Measurements from ENCODE around the gene CCDC40.

The CCDC40 gene

DNA sequence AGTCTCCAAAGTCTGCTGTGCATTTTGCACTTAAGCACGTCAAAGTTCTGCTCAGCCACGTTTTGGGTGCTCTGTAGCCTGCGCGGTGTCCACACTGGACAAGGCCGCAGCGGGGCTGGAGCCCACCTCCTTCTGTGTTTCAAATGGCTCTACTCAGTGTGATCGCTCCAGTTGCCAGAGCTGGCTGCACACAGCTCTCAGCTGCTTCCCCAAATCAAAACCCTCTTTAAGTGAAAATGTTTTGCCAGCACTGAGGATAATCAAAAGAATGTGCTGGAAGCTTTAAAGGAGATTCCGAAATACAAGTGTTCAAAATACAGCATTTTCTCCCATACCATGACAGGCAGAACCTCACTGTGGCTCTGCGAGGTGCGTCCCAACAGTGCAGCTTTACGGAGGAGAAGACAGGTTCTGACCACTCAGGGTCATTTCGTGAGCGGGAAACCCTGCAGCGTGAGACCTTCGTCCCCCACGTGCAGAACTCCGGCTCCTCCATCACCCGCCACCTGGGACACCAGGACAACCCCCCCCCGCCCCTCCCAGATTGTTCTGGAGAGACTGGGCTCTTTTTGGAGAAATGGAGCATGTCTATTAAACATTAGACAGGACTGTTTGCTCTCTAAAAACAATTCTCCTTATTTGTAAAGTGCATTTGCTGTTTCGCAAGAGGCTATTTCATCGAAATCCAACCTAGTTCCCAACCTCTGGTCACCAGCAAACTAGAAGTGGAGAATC is 17.4 kb upstream of the CCDC40 start:
- DNase-seq: no peak

DNA sequence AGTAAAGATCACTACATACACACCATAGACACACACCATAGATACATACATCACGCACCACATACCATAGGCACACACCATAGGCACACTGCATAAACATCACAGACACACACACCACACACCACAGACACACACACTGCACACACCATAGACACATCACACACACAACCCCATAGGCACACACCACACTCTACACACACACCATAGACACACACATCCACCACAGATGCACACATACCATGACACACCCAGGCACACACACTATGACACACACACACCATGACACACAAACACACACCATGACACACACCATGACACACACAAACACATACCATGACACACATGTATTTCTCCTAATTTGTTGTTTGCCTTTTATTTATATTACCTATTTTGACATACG is 14.8 kb upstream of the CCDC40 start:
- no peak for DNase-seq

DNA sequence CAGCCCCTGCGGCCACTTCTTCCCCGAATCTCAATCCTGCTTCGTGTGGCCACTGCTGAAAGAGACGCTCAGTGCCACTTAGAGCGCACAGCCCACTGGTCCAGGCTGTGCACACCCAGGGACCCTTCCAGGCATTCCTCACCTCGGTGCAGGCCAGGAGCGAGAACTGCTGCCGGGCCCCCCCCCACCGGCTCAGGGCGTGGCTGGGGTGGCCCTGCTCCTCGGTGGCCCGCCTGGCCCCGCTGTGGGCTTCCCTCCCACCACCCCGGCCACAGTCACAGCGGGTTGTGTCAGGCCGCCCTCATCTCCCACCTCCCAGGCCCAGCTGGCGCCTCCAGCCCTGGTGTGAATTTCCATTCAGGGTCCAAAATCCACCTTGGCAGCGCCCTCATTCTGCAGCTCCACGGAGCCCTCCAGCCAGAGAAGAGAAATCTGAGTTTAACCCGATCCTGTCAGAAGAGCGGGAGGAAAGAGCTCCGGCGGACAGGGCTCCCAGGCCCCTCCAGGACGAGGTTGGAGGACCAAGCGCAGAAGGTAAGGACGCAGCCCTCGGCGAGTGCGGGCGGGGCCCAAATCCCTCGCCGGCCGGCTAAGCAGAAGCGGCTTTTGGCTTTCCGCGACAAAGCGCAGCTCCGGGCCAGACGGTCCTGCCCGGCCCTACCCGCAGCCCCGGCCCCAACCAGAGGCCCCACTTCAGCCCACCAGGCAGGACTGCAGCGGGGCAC is 12.8 kb upstream of the CCDC40 start:
- DNase-seq: no peak

DNA sequence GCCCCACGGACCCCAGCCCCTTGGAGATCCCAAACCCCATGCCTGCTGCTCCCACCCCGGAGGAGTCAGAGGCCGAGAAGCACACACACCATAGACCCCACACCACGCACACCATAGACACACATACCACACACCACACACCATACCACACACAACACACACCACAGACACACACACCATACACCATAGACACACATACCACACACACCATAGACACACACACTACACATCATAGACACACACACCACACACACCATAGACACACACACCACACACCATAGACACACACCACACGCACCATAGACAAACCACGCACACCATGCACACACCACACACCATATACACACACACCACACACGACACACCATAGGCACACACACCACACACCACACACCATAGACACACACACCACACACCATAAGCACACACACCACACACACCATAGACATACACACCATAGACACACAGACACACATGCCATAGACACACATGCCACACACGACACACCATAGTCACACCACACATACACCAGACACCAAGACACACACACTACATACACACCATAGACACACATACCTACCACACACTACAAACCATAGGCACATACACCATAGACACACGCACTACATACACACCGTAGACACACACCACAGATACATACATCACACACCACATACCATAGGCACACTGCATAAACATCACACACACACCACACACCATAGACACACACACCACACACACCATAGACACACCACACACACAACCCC is 12.1 kb upstream of the CCDC40 start:
- DNase-seq: no peak

DNA sequence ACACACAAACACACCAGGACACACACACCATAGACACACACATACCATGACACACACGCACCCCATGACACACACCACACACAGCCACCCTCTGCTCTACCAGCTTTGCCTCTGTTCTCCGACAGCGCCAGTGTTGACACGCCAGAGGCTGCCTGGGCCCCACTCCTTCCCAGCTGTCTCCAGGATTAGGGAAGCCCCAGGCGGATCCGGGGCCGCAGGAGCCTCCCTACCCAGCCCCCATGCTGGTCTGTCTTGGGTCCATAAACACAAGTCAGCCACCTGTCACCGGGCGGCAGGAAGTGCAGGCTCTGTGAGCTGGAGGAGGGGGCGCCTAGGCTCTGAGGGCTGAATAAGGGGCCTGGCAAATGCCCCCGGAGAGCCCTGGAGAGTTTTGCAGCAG is 11.3 kb upstream of the CCDC40 start:
- DNase-seq: no peak

DNA sequence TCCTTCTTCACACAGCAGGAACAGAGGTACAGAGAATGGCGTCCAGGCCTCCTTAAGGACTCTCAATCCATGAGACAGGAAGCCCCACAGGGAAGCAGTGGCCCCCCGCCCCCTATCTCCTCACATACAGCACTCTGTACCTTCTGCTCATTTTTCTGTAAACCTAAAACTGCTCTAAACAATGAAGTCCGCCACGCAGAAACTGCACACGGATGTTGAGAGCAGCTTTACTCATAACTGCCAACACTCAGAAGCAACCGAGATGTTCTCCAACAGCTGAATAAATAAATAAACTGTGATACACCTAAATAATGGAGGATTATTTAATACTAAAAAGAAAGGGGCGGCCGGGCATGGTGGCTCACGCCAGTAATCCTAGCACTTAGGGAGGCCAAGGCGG is 10.6 kb upstream of the CCDC40 start:
- DNase-seq: no peak

DNA sequence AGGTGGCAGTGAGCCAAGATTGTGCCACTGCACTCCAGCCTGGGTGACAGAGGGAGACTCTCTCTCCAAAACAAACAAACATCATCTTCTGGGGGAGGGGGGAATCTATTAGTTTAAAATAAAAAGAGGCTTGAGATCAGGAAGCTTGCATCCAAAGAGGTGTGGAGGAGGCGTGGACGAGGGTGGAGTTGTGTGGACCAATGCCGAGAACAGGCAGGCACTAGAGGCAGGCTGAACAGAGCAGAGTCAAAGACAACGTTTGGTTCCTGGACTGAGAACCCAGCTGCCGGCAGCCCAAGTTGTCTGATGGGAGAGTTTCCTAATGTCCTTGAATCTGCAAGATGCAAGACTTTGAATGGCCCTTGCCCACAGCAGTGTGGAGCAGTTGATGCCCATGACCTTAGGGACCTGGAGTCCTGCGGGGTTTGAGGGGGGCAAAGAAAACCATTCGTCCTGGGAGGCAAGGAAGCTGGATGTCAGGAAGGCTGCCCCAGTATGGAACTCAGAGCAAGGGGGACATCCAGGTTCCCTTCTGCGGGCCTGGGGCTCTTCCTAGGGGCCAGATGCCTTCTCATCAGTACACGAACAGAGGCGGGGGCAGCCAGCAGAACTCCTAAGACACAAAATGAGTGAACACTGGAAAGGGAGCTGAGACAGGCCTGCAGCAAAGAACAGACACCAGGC is 9.9 kb upstream of the CCDC40 start:
- DNase-seq: no peak

DNA sequence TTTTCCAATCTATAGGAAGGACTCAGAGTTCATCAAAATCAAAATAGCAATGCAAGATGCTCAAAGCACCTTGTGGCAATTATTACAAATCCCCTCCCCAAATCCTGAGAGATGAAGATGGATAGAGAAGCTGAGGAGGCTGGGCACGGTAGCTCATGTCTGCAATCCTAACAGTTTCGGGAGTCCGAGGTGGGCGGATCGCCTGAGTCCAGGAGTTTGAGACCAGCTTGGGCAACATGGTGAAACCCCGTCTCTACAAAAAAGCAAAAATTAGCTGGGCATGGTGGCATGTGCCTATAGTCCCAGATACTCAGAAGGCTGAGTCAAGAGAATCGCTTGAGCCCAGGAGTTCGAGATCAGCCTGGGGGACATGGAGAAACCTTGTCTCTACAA is 9.4 kb upstream of the CCDC40 start:
- no peak for DNase-seq

DNA sequence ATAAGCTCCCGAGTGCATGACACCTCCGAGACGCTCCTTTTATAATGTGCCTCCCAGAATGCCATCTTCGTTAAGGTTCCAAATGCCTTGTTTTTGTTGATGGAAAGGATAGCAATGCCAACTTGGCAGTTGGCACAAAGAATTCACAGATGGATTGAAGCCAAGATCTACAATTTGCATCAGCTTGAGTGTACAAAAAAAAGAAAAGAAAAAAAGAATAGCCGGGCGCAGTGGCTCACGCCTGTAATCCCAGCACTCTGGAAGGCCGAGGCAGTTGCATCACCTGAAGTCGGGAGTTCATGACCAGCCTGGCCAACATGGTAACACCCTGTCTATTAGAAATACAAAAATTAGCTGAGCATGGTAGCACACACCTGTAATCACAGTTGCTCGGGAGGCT is 8.4 kb upstream of the CCDC40 start:
- DNase-seq: no peak

DNA sequence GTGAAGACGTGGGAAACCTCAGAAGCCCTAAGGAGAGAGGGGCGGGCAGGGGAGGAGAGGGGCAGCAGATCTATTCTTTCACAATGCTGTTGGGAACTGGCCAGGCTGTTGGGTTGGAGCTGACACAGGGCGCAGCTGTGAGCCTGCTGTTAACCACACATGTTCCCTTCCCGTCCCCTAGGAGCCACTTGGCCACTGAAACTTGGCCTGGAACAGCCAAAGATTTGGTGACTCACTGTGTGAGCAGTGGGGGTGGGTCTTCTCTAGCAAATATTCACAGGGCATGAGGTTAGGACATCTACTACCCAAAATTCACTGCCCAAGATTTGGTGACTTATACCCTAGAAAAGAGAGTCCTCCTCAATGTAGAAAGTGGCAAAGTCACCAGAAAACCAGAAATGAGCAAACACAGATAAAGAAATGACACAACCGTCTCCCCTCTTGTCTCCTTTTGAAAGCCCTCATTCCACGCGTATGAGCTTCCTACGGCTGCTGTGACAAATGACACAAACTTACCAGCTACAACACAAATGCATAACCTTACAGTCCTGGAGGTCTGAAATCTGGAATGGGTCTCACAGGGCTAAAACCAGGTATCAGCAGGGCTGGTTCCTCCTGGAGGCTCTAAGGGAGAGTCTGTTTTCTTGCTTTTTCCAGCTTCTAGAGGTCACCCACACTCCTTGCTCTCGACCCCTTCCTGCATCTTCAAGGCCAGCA is 7.0 kb upstream of the CCDC40 start:
- no peak for DNase-seq

DNA sequence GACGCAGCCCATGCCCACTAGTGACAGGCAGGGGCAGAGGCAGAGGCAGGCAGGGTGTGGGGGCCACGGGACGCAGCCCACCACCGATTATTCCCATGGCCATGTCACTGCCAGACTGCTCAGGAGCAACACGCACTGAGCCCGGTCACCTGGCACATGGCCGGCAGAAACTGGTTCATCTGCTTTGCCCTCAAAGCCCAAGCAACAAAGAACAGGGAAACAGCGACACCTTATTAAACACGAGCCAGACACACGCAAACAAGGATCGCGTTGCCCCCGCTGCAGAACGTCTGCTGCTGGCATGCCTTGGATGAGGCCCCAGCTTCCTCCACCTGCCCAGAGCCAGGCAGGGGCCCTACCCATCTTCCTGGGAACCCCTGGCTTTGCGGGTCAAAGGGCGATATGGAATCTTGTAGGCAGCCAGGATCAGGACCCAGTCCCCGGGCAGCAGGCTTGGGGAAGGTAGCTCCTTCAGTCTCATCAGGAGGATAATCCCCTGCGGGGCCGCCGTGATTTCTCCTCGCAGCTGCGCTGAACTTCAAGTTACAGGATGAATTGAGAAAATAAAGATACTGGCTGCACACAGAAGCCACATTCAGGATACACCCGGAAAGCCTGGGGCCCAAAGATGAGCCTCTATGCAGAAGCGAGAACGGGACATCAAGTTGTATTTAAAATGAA is 5.6 kb upstream of the CCDC40 start:
- no peak for DNase-seq

DNA sequence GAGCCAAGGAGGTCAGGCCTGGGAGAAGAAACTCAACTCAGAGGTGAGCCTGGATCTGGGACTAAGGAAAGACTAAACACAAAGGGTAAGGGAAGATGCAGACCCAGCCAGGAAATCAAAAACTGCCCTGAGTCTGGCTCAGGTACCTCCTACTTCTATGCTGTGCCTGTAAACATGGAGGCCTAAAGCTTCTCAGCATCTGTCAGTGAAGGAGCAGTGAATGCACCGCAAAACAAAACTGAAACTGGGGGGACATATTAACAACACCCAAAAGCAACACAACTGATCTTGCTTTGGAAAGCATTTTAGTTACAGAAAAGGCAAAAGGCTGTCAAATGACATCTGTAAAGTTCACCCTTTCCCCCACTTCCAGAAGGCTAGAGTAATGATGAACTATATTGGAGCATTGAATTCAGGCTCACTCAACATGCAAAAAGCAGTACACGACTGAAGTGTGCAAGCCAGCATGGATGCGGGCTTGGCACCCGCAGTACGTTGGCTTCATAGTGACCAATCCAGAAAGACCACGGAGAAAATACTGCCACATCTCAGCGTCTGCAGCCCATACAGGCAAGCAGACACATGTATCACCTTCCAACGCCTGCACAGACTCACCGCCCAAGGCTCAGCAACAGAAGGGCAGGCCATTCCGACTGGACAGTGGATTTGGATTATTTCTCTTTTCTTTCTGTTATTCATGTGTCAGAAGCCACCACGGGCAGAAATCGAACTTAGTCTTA is 4.6 kb upstream of the CCDC40 start:
- no peak for DNase-seq

DNA sequence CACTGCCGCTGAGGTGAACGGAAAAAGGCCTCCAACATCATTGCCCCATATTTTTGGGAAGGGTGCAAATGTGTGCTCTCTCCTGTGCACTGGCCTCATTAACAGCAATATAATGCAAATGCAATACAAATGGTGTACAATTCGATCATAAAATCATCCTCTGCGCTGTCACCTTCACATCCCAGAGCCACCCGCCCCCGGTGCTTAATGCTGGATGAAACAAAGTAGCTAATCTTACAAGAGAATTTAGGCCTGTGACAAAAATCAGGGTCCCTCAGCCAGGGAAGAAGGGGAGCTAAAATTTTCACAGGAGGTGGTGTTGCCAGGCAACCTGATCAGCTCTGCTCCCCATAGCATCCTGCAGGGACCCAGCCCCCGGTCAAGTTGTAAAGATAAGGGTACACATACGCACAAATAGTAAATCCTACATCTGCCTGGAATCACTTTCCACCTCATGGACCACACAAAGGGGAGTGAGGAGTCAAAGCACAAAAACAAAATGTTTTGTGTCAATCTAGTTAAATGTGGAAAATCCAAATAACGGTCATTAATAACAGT is 3.7 kb upstream of the CCDC40 start:
- DNase-seq: no peak

DNA sequence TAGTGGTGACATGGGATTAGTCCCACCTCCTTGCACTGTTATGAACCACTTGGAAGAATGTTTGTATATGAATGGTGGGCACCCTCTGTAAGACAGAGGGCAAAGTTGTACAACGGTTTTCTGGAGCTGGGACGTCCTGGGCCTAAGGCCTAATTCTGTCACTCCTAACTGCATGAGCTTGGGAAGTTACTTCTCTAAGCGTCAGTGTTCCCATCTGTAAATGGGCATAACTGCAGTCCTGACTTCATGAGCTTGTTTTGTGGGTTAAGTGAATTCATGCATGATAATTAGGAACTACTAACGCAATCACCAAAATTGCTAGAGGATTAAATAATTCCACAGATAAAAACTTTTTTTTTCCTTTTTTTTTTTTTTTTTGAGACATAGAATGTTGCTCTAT is 2.6 kb upstream of the CCDC40 start:
- DNase-seq: no peak

DNA sequence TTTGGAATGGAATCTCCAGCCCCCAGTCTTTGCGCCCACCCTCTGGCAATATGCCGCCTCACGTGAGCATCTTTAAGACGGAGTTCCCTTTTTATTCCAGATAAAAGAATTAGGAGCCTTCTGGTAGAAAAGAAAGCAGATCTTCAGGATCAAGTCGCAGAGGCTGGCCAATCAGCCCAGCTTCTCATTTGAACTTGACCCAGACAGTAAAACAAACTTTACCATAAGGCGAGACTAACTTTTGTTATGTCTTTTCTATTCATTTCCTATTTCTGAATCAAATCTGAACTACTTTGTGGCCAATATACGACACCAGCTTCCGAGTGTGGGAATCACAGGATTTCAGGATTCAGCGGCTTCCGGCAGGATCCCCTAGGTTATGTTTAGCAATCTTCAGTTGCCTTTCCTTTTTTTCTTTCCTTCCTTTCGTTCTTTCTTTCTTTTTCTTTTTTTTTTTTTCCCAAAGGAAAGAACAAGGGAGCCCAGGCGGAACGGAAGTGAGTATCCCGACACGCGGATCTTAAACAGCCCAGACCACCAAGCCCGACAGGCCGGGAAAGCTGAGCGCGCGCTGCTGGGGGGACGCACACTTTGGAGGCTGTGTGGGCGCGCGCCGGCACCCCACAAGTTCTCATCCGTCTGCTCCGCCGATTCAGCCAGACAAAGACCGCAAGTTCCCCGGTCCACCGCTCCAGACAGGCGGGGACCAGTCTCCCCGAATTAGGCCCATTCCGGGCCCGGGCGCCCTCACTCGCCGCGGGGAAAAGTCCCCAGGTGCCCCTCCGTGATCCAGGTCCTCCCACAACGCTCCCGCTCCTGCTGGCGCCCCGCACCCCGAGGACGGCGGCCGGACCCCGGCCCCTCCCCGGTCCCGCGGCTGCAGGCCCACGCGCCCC is 1.4 kb upstream of the CCDC40 start:
- DNase-seq: peak in 4 of 6 experiments; percentile 7 to 42 (median 32)

DNA sequence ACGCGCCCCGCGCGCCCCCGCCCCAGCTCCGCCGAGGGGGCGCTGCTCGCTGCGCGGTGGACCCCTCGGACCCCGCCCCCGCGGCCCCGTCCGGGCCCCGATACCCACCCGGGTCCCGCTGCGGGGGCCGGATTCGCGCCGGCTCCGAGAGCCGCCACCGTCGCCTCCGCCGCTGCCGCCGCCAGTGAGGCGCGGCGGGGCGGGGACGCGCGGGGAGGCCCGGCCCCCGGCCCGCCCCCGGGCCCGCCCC is 830 bp upstream of the CCDC40 start, which contains the start of gene TBC1D16:
TBC1D16 (minus strand) TSS at position 186 of the 250 bp plus-strand sequence. CDS start 22,325 bp downstream, outside the sequence.
- no peak for DNase-seq

DNA sequence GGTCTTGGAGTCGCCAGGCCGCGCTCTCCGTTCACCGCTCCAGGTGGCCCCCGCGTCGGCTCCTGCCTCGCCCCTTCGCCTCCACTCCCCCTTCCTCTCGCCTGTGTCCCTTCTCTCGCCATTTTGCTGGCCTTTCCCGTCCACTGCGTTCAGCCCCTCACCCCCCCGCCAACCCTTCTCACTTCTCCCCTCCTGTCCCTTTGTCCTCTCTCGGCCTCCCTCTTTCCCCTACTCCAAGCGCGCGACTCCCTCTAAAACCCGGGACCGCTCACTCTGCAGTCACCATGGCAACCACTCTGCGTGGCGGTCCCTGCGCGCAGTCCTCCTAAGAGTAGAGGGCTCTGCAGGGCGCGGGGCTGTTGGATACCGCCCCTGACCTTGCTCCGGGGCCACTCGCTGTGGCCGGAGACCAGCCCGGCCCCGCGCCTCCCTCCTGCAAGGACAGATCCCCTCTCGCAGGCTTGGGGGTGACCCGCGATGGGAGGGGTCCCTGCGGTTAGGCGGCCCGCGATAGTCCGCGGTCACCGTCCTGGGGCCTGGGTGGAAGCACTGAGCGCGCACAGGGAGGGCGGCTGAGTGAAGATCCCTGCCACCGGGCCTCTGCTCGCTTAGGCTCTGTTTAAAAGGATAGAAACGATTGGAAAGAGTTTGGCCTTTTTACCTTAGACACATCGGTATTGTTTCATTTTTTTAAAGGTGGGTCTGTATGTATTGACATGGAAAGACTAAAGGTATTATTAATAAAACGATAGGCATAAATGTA is 454 bp downstream of the CCDC40 start:
- peak in 5 of 6 experiments; percentile 23 to 59 (median 47) for DNase-seq

DNA sequence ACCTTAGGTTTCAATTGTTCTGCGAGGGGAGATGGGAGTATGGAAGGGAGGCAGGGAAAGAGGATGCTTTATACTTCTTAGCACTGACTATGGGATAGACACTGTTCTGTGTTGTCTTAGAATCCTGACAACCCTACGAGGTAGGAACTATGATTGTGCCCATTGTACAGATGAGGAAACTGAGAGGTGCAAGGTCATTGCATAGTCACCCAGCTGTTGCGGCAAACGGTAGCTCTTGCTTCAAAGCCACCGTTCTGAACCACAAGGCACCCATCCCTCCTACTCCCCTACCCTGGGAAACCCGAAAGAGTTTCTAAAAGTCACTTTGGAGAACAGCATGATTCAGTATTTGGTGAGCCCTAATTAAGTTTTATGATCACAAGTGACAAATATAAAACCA is 7.5 kb downstream of the CCDC40 start:
- no peak for DNase-seq

DNA sequence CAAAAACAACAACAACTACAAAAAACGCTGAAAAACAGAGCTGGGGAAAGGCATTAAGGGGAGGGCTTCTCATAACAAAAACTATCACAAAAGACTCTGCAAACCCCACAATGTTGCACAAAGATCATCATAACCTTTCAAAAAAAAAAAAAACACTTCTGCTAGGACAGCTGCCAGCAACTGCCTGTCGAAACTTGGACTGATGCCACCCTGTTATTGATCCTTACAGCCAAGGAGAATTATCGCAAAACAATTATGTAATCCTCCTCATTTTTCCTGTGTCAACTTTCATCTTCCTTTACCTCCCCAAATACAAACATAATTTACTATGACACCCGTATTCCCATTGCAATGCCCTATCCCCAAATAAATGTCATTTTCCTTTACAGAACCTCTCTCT is 9.3 kb downstream of the CCDC40 start:
- DNase-seq: no peak
